MCF 10A (cell line): ENCODE results near the gene DDX4. TPM values are rescaled to one million over a fixed set of nuclear protein-coding genes. Genes with fewer than 3 reads are reported as not detected.

Experiments used
- BruUV-seq: library from RNA; stranded (reverse); fragments of 400-500 nt; replicated peaks from 2 replicates; lab custom pipeline; 2021; lab: Mats Ljungman, UMichigan
- CTCF ChIA-PET: fragments of 300-600 bp; sonication (Branson Sonifier 250); formaldehyde crosslinking; extraction: SDS; loops from one replicate; lab custom pipeline; 2021; ENCODE audit warnings: antibody characterized with exemption, inconsistent platforms; lab: Yijun Ruan, JAX
- POLR2A ChIA-PET: fragments of 300-600, 350-650 bp; sonication (Branson Sonifier 250); formaldehyde crosslinking; extraction: SDS; loops from one replicate; lab custom pipeline; 2020; ENCODE audit warnings: antibody characterized with exemption, inconsistent platforms; lab: Yijun Ruan, JAX
- DNase-seq: peaks from one replicate; pipeline ENCODE4 v3.0.0-alpha.2; 2018; ENCODE audit not compliant: unreplicated experiment
- H3K27ac Mint-ChIP-seq: one replicate; pipeline ENCODE4 v1.8.0; 2022; ENCODE audit warnings: mild to moderate bottlenecking, low read depth, mixed read lengths; ENCODE audit not compliant: unreplicated experiment
- H3K27me3 Mint-ChIP-seq: one replicate; pipeline ENCODE4 v1.8.0; 2022; ENCODE audit warnings: mixed read lengths; ENCODE audit not compliant: insufficient read depth, unreplicated experiment
- H3K36me3 Mint-ChIP-seq: one replicate; pipeline ENCODE4 v1.8.0; 2022; ENCODE audit warnings: mild to moderate bottlenecking, moderate library complexity, mixed read lengths; ENCODE audit not compliant: insufficient read depth, unreplicated experiment
- H3K4me1 Mint-ChIP-seq: one replicate; pipeline ENCODE4 v1.8.0; 2022; ENCODE audit warnings: mixed read lengths; ENCODE audit not compliant: insufficient read depth, unreplicated experiment
- H3K4me3 Mint-ChIP-seq: one replicate; pipeline ENCODE4 v1.8.0; 2022; ENCODE audit warnings: mild to moderate bottlenecking, moderate library complexity, mixed read lengths; ENCODE audit not compliant: unreplicated experiment
- H3K9me3 Mint-ChIP-seq: one replicate; pipeline ENCODE4 v1.8.0; 2022; ENCODE audit warnings: mixed read lengths; ENCODE audit not compliant: unreplicated experiment
- intact Hi-C: fragments of 100-400 bp; cut with micrococcal nuclease; formaldehyde crosslinking; loops from 2 replicates; pipeline ENCODE4 v1.14.1; 2022
- total RNA-seq: library from RNA; stranded (reverse); gene quantifications from 2 replicates; pipeline ENCODE4 v1.2.3, GENCODE V29; 2022
- TF ChIP-seq, protein P1 (sequence below): fragments of 200-600 bp; IDR thresholded peaks from one replicate; pipeline ENCODE4 v1.8.0; 2022; ENCODE audit warnings: antibody characterized with exemption, mild to moderate bottlenecking; ENCODE audit not compliant: unreplicated experiment

Gene DDX4
- total RNA-seq, 1 experiment from 2014 or later = not detected

GRCh38 chr5:55852503-55852902, 114.6 kb downstream of the DDX4 start:
- no TSS peak for BruUV-seq
- Mint-ChIP-seq H3K36me3 (no peaks in the 10 kb centered on the region), H3K4me1 (peaks cover 37% of the 10 kb centered on the region), H3K4me3 (peak overlapping the region; percentile 59), H3K9me3 (no peaks in the 10 kb centered on the region), H3K27me3 (no peaks in the 10 kb centered on the region), H3K27ac (peak overlapping the region; percentile 83)
- intact Hi-C loops = no loop called here
- POLR2A ChIA-PET = interaction anchor here (0.8 to 4.0 kb wide), 8 partner anchors 11 to 620 kb away, joined by 4 to 26 read pairs (median 6); partner anchors contain the start of gene SLC38A9
- TF ChIP-seq, protein P1, sequence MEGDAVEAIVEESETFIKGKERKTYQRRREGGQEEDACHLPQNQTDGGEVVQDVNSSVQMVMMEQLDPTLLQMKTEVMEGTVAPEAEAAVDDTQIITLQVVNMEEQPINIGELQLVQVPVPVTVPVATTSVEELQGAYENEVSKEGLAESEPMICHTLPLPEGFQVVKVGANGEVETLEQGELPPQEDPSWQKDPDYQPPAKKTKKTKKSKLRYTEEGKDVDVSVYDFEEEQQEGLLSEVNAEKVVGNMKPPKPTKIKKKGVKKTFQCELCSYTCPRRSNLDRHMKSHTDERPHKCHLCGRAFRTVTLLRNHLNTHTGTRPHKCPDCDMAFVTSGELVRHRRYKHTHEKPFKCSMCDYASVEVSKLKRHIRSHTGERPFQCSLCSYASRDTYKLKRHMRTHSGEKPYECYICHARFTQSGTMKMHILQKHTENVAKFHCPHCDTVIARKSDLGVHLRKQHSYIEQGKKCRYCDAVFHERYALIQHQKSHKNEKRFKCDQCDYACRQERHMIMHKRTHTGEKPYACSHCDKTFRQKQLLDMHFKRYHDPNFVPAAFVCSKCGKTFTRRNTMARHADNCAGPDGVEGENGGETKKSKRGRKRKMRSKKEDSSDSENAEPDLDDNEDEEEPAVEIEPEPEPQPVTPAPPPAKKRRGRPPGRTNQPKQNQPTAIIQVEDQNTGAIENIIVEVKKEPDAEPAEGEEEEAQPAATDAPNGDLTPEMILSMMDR = no peak
- CTCF ChIA-PET = interaction anchor here (0.6 to 1.8 kb wide), 3 partner anchors 83 to 262 kb away, joined by 3 to 5 read pairs (median 4); no protein-coding TSS in a partner anchor
- DNase-seq = no peak

- CTCF ChIA-PET = interaction anchor here (1.6 to 1.8 kb wide), 2 partner anchors 82 to 162 kb away, joined by 4 to 5 read pairs; no protein-coding TSS in a partner anchor
- Mint-ChIP-seq H3K4me1 (peaks cover 32% of the 10 kb centered on the region), H3K36me3 (no peaks in the 10 kb centered on the region), H3K27ac (peak overlapping the region; percentile 83), H3K27me3 (no peaks in the 10 kb centered on the region), H3K4me3 (peak overlapping the region; percentile 59), H3K9me3 (no peaks in the 10 kb centered on the region)
- peak; percentile 49 for DNase-seq
- no TSS peak for BruUV-seq
- POLR2A ChIA-PET = interaction anchor here (0.5 to 4.0 kb wide), 7 partner anchors 10 to 141 kb away, joined by 3 to 26 read pairs (median 6); partner anchors contain the start of gene SLC38A9
- intact Hi-C loops = no loop called here
- TF ChIP-seq, protein P1 = no peak
These were observed 115.3 kb downstream of the DDX4 start for GRCh38 chr5:55853041-55853670.

DNA sequence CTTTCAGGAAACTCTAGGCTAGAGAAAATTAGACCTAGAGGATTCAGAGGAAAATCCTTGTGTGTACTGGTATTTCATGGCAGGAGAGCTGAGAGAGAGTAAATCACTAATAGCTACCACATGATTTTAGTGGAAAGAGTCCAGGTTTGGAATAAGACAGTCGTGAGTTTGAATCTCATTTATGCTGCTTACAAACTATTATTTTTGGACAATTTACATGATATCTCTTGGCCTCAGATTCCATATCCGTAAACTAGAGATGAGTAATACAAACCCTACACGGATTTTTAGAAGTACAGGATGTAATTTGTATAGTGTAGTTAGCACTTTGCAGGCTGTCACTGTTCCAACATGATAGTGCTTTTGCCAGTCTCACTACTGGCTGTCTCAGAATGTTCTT, 116.0 kb downstream of the DDX4 start:
- POLR2A ChIA-PET = interaction anchor here (0.5 to 4.0 kb wide), 4 partner anchors 15 to 142 kb away, joined by 3 to 26 read pairs (median 6); partner anchors contain the start of gene SLC38A9
- BruUV-seq = no TSS peak
- TF ChIP-seq, protein P1 = no peak
- no peaks in the 10 kb centered on the region for H3K9me3 Mint-ChIP-seq
- H3K4me1 Mint-ChIP-seq = peaks cover 28% of the 10 kb centered on the region
- CTCF ChIA-PET = no interaction called here
- H3K36me3 Mint-ChIP-seq = no peaks in the 10 kb centered on the region
- H3K4me3 Mint-ChIP-seq = peak overlapping the region; percentile 59
- H3K27me3 Mint-ChIP-seq = no peaks in the 10 kb centered on the region
- peak; percentile 21 for DNase-seq
- intact Hi-C loops = no loop called here
- H3K27ac Mint-ChIP-seq = peak overlapping the region; percentile 83

DNA sequence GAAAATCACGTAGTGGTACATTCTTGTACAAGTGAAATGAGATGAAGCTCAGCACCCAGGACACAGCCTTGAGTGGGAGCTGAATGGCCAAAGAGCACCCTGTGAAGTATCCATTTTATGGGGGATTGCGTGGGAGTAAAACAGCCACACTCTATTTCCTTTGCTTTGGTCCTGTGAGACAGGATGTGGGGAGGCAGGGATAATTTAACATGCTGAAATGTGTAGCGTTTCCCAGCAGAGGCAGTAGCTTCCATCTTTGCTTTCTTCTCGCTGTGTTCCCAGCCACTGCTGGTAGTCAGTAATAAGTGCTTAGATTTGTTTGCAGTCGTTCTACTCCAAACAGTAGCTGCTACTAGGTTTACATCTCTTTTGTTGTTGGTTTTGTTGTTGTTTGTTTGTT, 117.6 kb downstream of the DDX4 start:
- Mint-ChIP-seq H3K36me3 (no peaks in the 10 kb centered on the region), H3K4me1 (peaks cover 28% of the 10 kb centered on the region), H3K27ac (no peak overlapping the region), H3K4me3 (no peak overlapping the region), H3K27me3 (no peaks in the 10 kb centered on the region), H3K9me3 (no peaks in the 10 kb centered on the region)
- intact Hi-C loops = no loop called here
- ChIA-PET CTCF (interaction anchor here (1.0 kb wide), 2 partner anchors 10 to 17 kb away, joined by 4 read pairs; no protein-coding TSS in a partner anchor), POLR2A (interaction anchor here (1.7 kb wide), 1 partner anchor 13 kb away, joined by 6 read pairs; no protein-coding TSS in a partner anchor)
- no peak for DNase-seq
- TF ChIP-seq, protein P1 = no peak
- BruUV-seq = no TSS peak
